ENCODE data around the gene TMEM39B.

- no peak for TF ChIP-seq POLR2A (IDR thresholded peaks at IDR 0.05)
- TF ChIP-seq, protein P1, sequence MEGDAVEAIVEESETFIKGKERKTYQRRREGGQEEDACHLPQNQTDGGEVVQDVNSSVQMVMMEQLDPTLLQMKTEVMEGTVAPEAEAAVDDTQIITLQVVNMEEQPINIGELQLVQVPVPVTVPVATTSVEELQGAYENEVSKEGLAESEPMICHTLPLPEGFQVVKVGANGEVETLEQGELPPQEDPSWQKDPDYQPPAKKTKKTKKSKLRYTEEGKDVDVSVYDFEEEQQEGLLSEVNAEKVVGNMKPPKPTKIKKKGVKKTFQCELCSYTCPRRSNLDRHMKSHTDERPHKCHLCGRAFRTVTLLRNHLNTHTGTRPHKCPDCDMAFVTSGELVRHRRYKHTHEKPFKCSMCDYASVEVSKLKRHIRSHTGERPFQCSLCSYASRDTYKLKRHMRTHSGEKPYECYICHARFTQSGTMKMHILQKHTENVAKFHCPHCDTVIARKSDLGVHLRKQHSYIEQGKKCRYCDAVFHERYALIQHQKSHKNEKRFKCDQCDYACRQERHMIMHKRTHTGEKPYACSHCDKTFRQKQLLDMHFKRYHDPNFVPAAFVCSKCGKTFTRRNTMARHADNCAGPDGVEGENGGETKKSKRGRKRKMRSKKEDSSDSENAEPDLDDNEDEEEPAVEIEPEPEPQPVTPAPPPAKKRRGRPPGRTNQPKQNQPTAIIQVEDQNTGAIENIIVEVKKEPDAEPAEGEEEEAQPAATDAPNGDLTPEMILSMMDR (IDR thresholded peaks at IDR 0.05) = no peak
Observed at GRCh38 chr1:32047701-32048100, 25.0 kb upstream of the TMEM39B start.

Data from uterus (tissue), 2 donors.